HEK293 (cell line): Measurements from ENCODE around the gene DUS1L.

Source experiments
- CTCF ChIP-seq: fragments of 450-650 bp; formaldehyde crosslinking; IDR thresholded peaks from 2 replicates; pipeline ENCODE4 v1.5.1; 2016; ENCODE audit warnings: missing biosample characterization, missing genetic modification characterization
- ZFP69B ChIP-seq: fragments of 450-650 bp; formaldehyde crosslinking; IDR thresholded peaks from 2 replicates; pipeline ENCODE4 v1.5.1; 2016; ENCODE audit warnings: missing biosample characterization, missing genetic modification characterization
- ZNF558 ChIP-seq: fragments of 450-650 bp; formaldehyde crosslinking; IDR thresholded peaks from 2 replicates; pipeline ENCODE4 v1.5.1; 2016; ENCODE audit warnings: missing biosample characterization, missing genetic modification characterization
- ZNF571 ChIP-seq: fragments of 450-650 bp; formaldehyde crosslinking; IDR thresholded peaks from 2 replicates; pipeline ENCODE4 v1.5.0; 2017; ENCODE audit warnings: missing biosample characterization, missing genetic modification characterization
- ZNF624 ChIP-seq: fragments of 450-650 bp; formaldehyde crosslinking; IDR thresholded peaks from 2 replicates; pipeline ENCODE4 v1.5.1; 2017; ENCODE audit warnings: missing biosample characterization, missing genetic modification characterization

- no peak for TF ChIP-seq CTCF
- no peak for TF ChIP-seq ZFP69B (tag by site-specific recombination)
- no peak for TF ChIP-seq ZNF624 (tag by site-specific recombination)
- TF ChIP-seq ZNF558 (tag by site-specific recombination): no peak
- TF ChIP-seq ZNF571 (tag by site-specific recombination): no peak
These were observed 19.6 kb upstream of the DUS1L start for GRCh38 chr17:82085031-82085861.
